Thyroid gland (tissue), 4 donors: ENCODE measurements around the gene PEX10. TPM values are rescaled to one million over a fixed set of nuclear protein-coding genes. Genes with fewer than 3 reads are reported as not detected.

Experiments used
- DNase-seq, 2 donors: peaks; one replicate each; pipeline ENCODE4 v3.0.0-alpha.2; 2019
- H3K27ac ChIP-seq, 3 donors: fragments of 200-600 bp; sonication (generic); 1 replicate in 2 of 3; 2 replicates in 1 of 3; pipeline ENCODE4 v1.5.1; 2016 to 2019; ENCODE audit warnings: mild to moderate bottlenecking in 1 of 3, moderate library complexity in 1 of 3
- H3K27me3 ChIP-seq: fragments of 200-600 bp; sonication (generic); one replicate; pipeline ENCODE4 v1.5.1; 2019
- H3K36me3 ChIP-seq, 2 donors: fragments of 200-600 bp; sonication (generic); one replicate each; pipeline ENCODE4 v1.5.1; 2016 to 2019
- H3K4me1 ChIP-seq, 2 donors: fragments of 200-600 bp; sonication (generic); one replicate each; pipeline ENCODE4 v1.5.1; 2017 to 2019
- H3K4me3 ChIP-seq, 3 donors: fragments of 200-600 bp; sonication (generic); replicated peaks in 1 of 3; 1 replicate in 2 of 3; 2 replicates in 1 of 3; pipeline ENCODE4 v1.5.1; 2016; ENCODE audit warnings: mild to moderate bottlenecking in 1 of 3
- H3K9me3 ChIP-seq: fragments of 200-600 bp; sonication (generic); one replicate; pipeline ENCODE4 v1.5.1; 2017
- POLR2A ChIP-seq, 2 donors: fragments of 450-650 bp; IDR thresholded peaks; one replicate each; pipeline ENCODE4 v1.6.1; 2017; ENCODE audit warnings: antibody characterized with exemption in 2 of 2, mild to moderate bottlenecking in 2 of 2, moderate library complexity in 1 of 2
- WGBS, 2 donors: methylation state at CpG; one replicate each; pipeline ENCODE4 v1.1.5; 2017; 5-methylcytosine and 5-hydroxymethylcytosine counted together
- intact Hi-C: fragments of 100-400 bp; cut with DNase I; formaldehyde crosslinking; loops from one replicate; pipeline ENCODE4 v1.15.1; 2023
- total RNA-seq, 4 donors: library from RNA; depleted of rRNA; stranded (reverse); fragments of >200 nt; gene quantifications; one replicate each; pipeline ENCODE4 v1.2.3, GENCODE V29; 2016
- TF ChIP-seq, protein P1 (sequence below), 6 experiments: fragments of 200-600 bp in 3 of 6; fragments of 450-650 bp in 3 of 6; sonication (generic) in 3 of 6; IDR thresholded peaks; one replicate each; pipeline ENCODE4 v1.5.1; 2016 to 2019; ENCODE audit warnings: antibody characterized with exemption in 6 of 6, mild to moderate bottlenecking in 2 of 6, inconsistent platforms in 1 of 6, moderate library complexity in 1 of 6

PEX10 gene
- total RNA-seq, 4 donors from 2014 or later = 25.0 to 35.2 (median 33.5) TPM

DNA sequence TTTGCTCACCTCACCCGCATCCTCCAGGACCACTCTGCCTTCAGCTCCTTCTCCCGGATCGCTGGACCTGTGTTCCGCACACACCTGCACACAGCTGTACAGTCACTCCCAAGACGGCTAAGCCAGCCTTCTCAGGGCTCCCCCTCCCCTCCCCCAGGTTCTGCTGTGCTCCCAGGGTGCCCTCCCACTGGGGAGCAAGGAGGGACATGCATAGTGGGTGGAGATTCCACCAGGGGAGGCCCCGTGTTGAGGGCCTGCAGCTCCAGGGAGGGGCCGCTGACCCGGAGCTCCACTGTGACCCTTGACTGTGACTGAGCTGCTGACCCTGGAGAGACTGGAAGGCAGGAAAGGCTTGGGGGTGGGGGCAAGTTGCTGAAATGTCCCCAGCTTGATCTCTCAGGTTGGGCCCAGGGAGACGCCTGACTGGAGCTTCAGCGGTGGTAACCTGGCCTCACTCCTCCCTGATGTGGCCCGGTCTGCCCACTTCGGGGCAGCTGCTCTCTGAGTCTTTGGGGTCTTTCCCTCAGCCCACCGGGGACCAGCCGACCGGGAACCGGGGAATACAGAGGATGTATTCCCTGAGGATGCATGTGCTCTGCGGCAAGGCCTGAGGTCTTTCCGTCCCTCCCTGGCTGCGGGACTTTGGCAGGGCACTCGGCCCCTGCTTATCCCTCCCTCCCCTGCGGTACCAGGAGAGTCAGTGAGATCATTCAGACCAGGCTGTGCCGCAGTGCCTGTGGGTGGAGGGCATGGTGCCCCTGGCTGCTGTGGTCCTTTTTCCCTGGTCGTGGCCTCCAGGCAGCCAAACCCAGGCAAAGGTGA, 35.1 kb upstream of the PEX10 start:
- no peak overlapping the region for H3K4me3 ChIP-seq
- peaks cover 0 to 7% of the 10 kb centered on the region in 2 donors for H3K4me1 ChIP-seq
- intact Hi-C loops = no loop called here
- TF ChIP-seq, protein P1, sequence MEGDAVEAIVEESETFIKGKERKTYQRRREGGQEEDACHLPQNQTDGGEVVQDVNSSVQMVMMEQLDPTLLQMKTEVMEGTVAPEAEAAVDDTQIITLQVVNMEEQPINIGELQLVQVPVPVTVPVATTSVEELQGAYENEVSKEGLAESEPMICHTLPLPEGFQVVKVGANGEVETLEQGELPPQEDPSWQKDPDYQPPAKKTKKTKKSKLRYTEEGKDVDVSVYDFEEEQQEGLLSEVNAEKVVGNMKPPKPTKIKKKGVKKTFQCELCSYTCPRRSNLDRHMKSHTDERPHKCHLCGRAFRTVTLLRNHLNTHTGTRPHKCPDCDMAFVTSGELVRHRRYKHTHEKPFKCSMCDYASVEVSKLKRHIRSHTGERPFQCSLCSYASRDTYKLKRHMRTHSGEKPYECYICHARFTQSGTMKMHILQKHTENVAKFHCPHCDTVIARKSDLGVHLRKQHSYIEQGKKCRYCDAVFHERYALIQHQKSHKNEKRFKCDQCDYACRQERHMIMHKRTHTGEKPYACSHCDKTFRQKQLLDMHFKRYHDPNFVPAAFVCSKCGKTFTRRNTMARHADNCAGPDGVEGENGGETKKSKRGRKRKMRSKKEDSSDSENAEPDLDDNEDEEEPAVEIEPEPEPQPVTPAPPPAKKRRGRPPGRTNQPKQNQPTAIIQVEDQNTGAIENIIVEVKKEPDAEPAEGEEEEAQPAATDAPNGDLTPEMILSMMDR (IDR thresholded peaks at IDR 0.05) = no peak
- TF ChIP-seq POLR2A (IDR thresholded peaks at IDR 0.05) = no peak
- no peak overlapping the region for H3K27ac ChIP-seq
- 78 to 80% methylated on average over 14 to 18 of the region's 23 CpGs for WGBS, 2 donors
- peaks cover 5% of the 10 kb centered on the region for H3K27me3 ChIP-seq
- no peaks in the 10 kb centered on the region for H3K9me3 ChIP-seq
- DNase-seq = no peak
- no peaks in the 10 kb centered on the region for H3K36me3 ChIP-seq

- WGBS, 2 donors = 42 to 53% methylated on average over 6 of the region's 9 CpGs
- peaks cover 0 to 1% of the 10 kb centered on the region in 2 donors for H3K4me1 ChIP-seq
- no peaks in the 10 kb centered on the region for H3K9me3 ChIP-seq
- H3K27ac ChIP-seq = no peak overlapping the region
- no peak for TF ChIP-seq POLR2A (IDR thresholded peaks at IDR 0.05)
- TF ChIP-seq, protein P1 (IDR thresholded peaks at IDR 0.05) = no peak
- H3K27me3 ChIP-seq = peaks cover 5% of the 10 kb centered on the region
- intact Hi-C loops = no loop called here
- no peak for DNase-seq
- no peak overlapping the region for H3K4me3 ChIP-seq
- H3K36me3 ChIP-seq = no peaks in the 10 kb centered on the region
These were observed 34.5 kb upstream of the PEX10 start for GRCh38 chr1:2446861-2447260.

DNA sequence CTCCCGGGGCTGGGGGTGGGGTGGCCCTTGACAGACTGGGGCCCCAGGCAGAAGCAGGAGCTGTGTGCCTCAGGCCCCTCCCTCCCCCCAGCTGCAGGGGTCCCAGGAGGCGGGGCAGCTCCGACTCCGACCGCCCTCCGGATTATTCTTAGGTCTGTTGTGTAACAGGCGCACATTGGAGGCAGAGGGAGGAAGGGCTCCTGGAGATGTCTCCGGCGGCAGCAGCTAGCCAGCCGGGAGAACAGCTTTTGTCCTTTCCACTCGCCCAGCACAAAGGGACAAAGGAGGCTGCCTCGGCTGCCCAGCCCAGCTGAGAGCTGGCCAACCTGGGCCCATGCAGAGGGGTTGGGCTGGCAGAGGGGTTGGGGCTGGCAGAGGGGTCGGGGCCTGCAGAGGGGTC, 34.0 kb upstream of the PEX10 start:
- Histone ChIP-seq H3K36me3 (no peaks in the 10 kb centered on the region), H3K27me3 (peaks cover 5% of the 10 kb centered on the region), H3K9me3 (no peaks in the 10 kb centered on the region), H3K27ac (no peak overlapping the region), H3K4me3 (no peak overlapping the region), H3K4me1 (no peaks in the 10 kb centered on the region)
- DNase-seq = no peak
- whole genome bisulfite sequencing, 2 donors = 48 to 50% methylated on average over 6 to 11 of the region's 13 CpGs
- TF ChIP-seq, protein P1 (IDR thresholded peaks at IDR 0.05) = no peak
- no peak for TF ChIP-seq POLR2A (IDR thresholded peaks at IDR 0.05)
- intact Hi-C loops = no loop called here

DNA sequence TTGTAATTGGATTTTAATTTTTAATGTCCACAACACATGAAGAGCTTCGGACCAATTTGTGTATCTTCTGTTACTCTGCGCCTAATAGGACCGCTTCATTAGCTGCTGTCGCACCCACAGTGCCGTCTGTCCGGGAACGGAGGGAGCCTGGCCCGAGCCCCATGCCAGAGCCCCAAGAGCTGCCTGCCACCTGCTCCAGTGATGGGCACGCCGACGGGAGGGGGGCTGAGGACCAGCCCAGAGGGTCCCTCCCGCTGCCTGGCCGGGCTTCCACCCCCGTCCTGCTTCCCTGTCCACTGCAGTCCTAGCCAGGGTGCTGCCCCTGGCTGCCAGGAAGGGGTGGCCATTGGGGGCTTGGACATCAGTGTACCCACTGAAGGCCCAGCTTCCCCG, 33.5 kb upstream of the PEX10 start:
- no peak overlapping the region for H3K4me3 ChIP-seq
- peaks cover 5% of the 10 kb centered on the region for H3K27me3 ChIP-seq
- H3K36me3 ChIP-seq = no peaks in the 10 kb centered on the region
- TF ChIP-seq POLR2A (IDR thresholded peaks at IDR 0.05) = no peak
- TF ChIP-seq, protein P1 (IDR thresholded peaks at IDR 0.05) = no peak
- no peak for DNase-seq
- no peaks in the 10 kb centered on the region for H3K4me1 ChIP-seq
- no peak overlapping the region for H3K27ac ChIP-seq
- intact Hi-C loops = no loop called here
- 91 to 93% methylated on average over 9 to 13 of the region's 15 CpGs for WGBS, 2 donors
- H3K9me3 ChIP-seq = no peaks in the 10 kb centered on the region

DNA sequence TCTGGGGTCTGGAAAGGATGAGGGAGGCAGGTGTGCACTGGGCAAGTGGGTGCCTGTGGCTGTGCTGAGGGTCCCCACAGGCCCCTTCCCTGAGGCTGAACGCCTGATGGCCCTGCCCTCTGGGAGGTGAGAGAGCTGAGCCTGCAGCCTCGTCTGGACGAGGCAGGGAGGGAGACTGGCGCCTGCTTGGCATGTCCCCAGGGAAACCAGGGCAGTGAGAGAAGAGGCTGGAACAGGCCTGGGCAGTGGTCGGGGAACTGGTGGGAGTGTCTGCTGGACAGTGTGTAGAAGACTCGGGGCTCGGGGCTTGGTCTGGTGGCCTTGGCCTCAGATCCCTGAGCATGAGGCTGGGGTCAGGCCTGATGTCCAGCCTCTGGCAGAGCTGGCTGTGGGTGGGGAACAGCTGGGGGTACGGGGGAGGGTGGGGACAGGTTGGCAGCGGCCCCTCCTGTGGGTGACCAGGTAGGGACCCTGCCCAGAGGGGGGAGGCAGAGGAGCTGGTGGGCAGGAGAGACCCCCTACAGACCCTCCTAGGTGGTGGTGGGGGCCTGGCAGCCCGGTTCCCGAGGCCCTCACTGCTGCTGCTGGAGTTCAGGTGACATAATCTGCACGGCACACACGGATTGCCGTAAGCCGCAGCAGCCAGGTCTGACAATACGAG, 32.9 kb upstream of the PEX10 start:
- TF ChIP-seq, protein P1 (IDR thresholded peaks at IDR 0.05) = no peak
- no peak for TF ChIP-seq POLR2A (IDR thresholded peaks at IDR 0.05)
- Histone ChIP-seq H3K27ac (no peak overlapping the region), H3K4me3 (no peak overlapping the region), H3K4me1 (no peaks in the 10 kb centered on the region), H3K9me3 (no peaks in the 10 kb centered on the region), H3K36me3 (no peaks in the 10 kb centered on the region), H3K27me3 (peaks cover 5% of the 10 kb centered on the region)
- DNase-seq = no peak
- intact Hi-C loops = no loop called here
- 62 to 88% methylated on average over 13 to 15 of the region's 16 CpGs for WGBS, 2 donors
